ENCODE measurements around the gene CCDC12. TPM values are rescaled to one million over a fixed set of nuclear protein-coding genes. Genes with fewer than 3 reads are reported as not detected.

CCDC12 gene
- total RNA-seq, 1 experiment from 2014 or later, result 47.3 TPM

- Mint-ChIP-seq H3K4me1 (ENCODE audit: low read depth, unreplicated experiment) (peaks cover 22% of the 10 kb centered on the region), H3K36me3 (ENCODE audit: insufficient read depth, unreplicated experiment) (no peaks in the 10 kb centered on the region), H3K9me3 (ENCODE audit: low read depth, unreplicated experiment) (no peaks in the 10 kb centered on the region), H3K27ac (ENCODE audit: unreplicated experiment) (no peak overlapping the region), H3K27me3 (ENCODE audit: unreplicated experiment) (peaks cover 20% of the 10 kb centered on the region), H3K4me3 (ENCODE audit: low read depth, unreplicated experiment) (no peak overlapping the region)
- intact Hi-C loops (cut with micrococcal nuclease; ENCODE audit: unreplicated experiment), result no loop called here
- CTCF ChIA-PET, result interaction anchor here (1.0 kb wide), 1 partner anchor 81 kb away, joined by 4 read pairs; no protein-coding TSS in a partner anchor
- BruUV-seq (replicated peaks), result no TSS peak
- TF ChIP-seq CTCF (IDR thresholded peaks at IDR 0.05; ENCODE audit: unreplicated experiment), result no peak
- no peak for DNase-seq
Observed at GRCh38 chr3:46901061-46901460, 75.5 kb downstream of the CCDC12 start.

- CTCF ChIA-PET, result interaction anchor here (1.0 kb wide), 1 partner anchor 82 kb away, joined by 4 read pairs; no protein-coding TSS in a partner anchor
- intact Hi-C loops (cut with micrococcal nuclease; ENCODE audit: unreplicated experiment), result no loop called here
- H3K27me3 Mint-ChIP-seq (ENCODE audit: unreplicated experiment), result peaks cover 20% of the 10 kb centered on the region
Observed at GRCh38 chr3:46900356-46900755, 76.2 kb downstream of the CCDC12 start.

GRCh38 chr3:46900007-46900292 is 76.6 kb downstream of the CCDC12 start:
- Mint-ChIP-seq H3K27me3 (ENCODE audit: unreplicated experiment) (peaks cover 20% of the 10 kb centered on the region), H3K4me3 (ENCODE audit: low read depth, unreplicated experiment) (no peak overlapping the region), H3K4me1 (ENCODE audit: low read depth, unreplicated experiment) (peaks cover 22% of the 10 kb centered on the region), H3K27ac (ENCODE audit: unreplicated experiment) (no peak overlapping the region), H3K36me3 (ENCODE audit: insufficient read depth, unreplicated experiment) (no peaks in the 10 kb centered on the region), H3K9me3 (ENCODE audit: low read depth, unreplicated experiment) (no peaks in the 10 kb centered on the region)
- TF ChIP-seq CTCF (IDR thresholded peaks at IDR 0.05; ENCODE audit: unreplicated experiment), result no peak
- no TSS peak for BruUV-seq (replicated peaks)
- CTCF ChIA-PET, result no interaction called here
- DNase-seq, result no peak
- intact Hi-C loops (cut with micrococcal nuclease; ENCODE audit: unreplicated experiment), result no loop called here

More at GRCh38 chr3:46900356-46900755, 76.2 kb downstream of the CCDC12 start:
- H3K4me1 Mint-ChIP-seq (ENCODE audit: low read depth, unreplicated experiment), result peaks cover 22% of the 10 kb centered on the region
- H3K9me3 Mint-ChIP-seq (ENCODE audit: low read depth, unreplicated experiment), result no peaks in the 10 kb centered on the region
- no peak overlapping the region for H3K4me3 Mint-ChIP-seq (ENCODE audit: low read depth, unreplicated experiment)
- no TSS peak for BruUV-seq (replicated peaks)
- H3K36me3 Mint-ChIP-seq (ENCODE audit: insufficient read depth, unreplicated experiment), result no peaks in the 10 kb centered on the region
- DNase-seq, result no peak
- no peak overlapping the region for H3K27ac Mint-ChIP-seq (ENCODE audit: unreplicated experiment)
- TF ChIP-seq CTCF (IDR thresholded peaks at IDR 0.05; ENCODE audit: unreplicated experiment), result no peak

- H3K4me3 Mint-ChIP-seq (ENCODE audit: low read depth, unreplicated experiment), result peak overlapping the region; percentile 61
- DNase-seq, result no peak
- no peaks in the 10 kb centered on the region for H3K9me3 Mint-ChIP-seq (ENCODE audit: low read depth, unreplicated experiment)
- H3K27me3 Mint-ChIP-seq (ENCODE audit: unreplicated experiment), result peaks cover 20% of the 10 kb centered on the region
- intact Hi-C loops (cut with micrococcal nuclease; ENCODE audit: unreplicated experiment), result loop anchor here (5.0 kb wide), 1 partner anchor 37 kb away; the partner anchor contains the start of gene MYL3
- CTCF ChIA-PET, result interaction anchor here (0.9 to 1.2 kb wide), 2 partner anchors 54 to 81 kb away, joined by 3 to 4 read pairs; no protein-coding TSS in a partner anchor
- no TSS peak for BruUV-seq (replicated peaks)
- H3K36me3 Mint-ChIP-seq (ENCODE audit: insufficient read depth, unreplicated experiment), result no peaks in the 10 kb centered on the region
- H3K27ac Mint-ChIP-seq (ENCODE audit: unreplicated experiment), result no peak overlapping the region
- H3K4me1 Mint-ChIP-seq (ENCODE audit: low read depth, unreplicated experiment), result peaks cover 22% of the 10 kb centered on the region
- no peak for TF ChIP-seq CTCF (IDR thresholded peaks at IDR 0.05; ENCODE audit: unreplicated experiment)
Observed at GRCh38 chr3:46899151-46900006, 77.2 kb downstream of the CCDC12 start.

Data from Calu3 (cell line).